ENCODE results near the gene GP5.

The GP5 gene

DNA sequence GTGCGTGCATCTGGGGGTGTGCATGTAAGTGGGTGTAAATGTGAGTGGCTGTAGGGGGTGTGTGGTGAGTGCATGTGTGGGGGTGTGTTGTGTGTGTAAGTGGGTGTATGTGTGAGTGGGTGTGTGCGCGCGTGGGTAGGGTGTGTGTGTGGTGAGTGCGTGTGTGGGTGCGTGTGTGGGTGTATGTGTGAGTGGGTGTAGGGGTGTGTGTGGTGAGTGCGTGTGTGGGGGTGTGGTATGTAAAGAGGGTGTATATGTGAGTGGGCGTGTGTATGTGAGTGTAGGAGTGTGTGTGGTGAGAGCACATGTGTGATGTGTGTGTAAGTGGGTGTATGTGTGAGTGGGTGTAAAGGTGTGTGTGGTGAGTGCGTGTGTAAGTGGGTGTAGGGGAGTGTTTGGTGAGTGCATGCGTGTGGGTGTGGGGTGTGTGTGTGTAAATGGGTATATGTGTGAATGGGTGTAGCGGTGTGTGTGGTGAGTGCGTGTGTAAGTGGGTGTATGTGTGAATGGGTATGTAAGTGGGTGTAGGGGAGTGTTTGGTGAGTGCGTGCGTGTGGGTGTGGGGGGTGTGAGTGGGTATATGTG, 47.0 kb downstream of the GP5 start:
- no peak overlapping the region for H3K9ac ChIP-seq (ENCODE audit: low read length)
- no peak overlapping the region for H3K4me3 ChIP-seq (ENCODE audit: low read length)
- no peak overlapping the region for H3K27ac ChIP-seq (ENCODE audit: low read depth, low read length)
- H3K4me1 ChIP-seq (ENCODE audit: control insufficient read depth, insufficient read depth, low read length), result no peaks in the 10 kb centered on the region
- H3K27me3 ChIP-seq (ENCODE audit: control insufficient read depth, insufficient read depth, low read length), result no peaks in the 10 kb centered on the region
- H3K36me3 ChIP-seq (ENCODE audit: control insufficient read depth, insufficient read depth, low read length), result no peaks in the 10 kb centered on the region

DNA sequence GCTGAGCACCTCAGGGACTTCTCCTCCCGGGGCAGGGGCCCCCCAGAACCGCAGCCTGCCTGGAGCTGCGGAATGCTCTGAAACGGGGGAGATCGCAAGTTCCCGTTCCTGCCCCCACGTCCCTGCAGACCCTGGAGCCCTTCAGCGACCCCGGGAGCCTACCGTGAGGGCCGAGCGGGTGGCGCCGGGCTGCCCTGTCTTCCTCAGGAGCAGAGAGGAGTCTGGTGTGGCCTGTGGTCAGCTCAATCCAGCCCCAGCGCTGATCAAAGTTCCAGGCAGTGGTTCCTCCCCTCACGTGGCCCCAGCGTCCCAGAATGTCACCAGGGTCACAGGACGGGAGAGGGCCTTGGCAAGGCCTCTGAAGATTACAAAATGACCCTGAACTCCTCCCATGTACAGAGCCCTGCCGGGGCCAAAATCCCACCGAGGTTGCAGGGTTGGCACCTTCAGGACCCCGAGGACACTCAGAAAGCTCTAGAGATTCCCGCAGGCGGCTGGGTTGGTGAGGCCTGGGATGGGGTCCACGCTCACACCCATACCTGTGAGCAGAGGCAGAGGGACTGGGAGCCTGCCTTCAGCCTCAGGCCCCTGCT, 47.9 kb downstream of the GP5 start, which contains the start of gene CPN2:
CPN2 (minus strand) TSS at position 249 of the 593 bp plus-strand sequence. CDS start 8,626 bp downstream, outside the sequence.
- Histone ChIP-seq H3K4me1 (ENCODE audit: control insufficient read depth, insufficient read depth, low read length) (no peaks in the 10 kb centered on the region), H3K4me3 (ENCODE audit: low read length) (no peak within 1 kb of the TSS), H3K9ac (ENCODE audit: low read length) (no peak within 1 kb of the TSS), H3K27ac (ENCODE audit: low read depth, low read length) (no peak within 1 kb of the TSS), H3K27me3 (ENCODE audit: control insufficient read depth, insufficient read depth, low read length) (no peaks in the 10 kb centered on the region), H3K36me3 (ENCODE audit: control insufficient read depth, insufficient read depth, low read length) (no peaks in the 10 kb centered on the region)

DNA sequence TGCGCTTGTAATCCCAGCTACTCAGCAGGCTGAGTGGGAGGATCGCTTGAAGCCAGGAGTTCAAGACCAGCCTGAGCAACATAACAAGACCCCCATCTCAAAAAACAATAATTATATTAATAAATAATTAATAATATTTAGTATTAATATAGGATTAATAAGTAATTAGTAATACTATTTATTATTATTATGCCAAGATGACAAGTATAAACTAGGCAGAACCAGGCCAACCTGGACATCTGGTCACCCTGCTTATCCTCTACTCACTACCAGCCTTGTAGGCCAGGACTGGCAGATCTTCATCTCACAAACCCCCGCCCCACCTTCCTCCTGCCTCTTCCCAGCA, 48.4 kb downstream of the GP5 start:
- no peaks in the 10 kb centered on the region for H3K4me1 ChIP-seq (ENCODE audit: control insufficient read depth, insufficient read depth, low read length)
- no peak overlapping the region for H3K4me3 ChIP-seq (ENCODE audit: low read length)
- no peaks in the 10 kb centered on the region for H3K27me3 ChIP-seq (ENCODE audit: control insufficient read depth, insufficient read depth, low read length)
- H3K27ac ChIP-seq (ENCODE audit: low read depth, low read length), result no peak overlapping the region
- H3K9ac ChIP-seq (ENCODE audit: low read length), result no peak overlapping the region
- H3K36me3 ChIP-seq (ENCODE audit: control insufficient read depth, insufficient read depth, low read length), result no peaks in the 10 kb centered on the region

DNA sequence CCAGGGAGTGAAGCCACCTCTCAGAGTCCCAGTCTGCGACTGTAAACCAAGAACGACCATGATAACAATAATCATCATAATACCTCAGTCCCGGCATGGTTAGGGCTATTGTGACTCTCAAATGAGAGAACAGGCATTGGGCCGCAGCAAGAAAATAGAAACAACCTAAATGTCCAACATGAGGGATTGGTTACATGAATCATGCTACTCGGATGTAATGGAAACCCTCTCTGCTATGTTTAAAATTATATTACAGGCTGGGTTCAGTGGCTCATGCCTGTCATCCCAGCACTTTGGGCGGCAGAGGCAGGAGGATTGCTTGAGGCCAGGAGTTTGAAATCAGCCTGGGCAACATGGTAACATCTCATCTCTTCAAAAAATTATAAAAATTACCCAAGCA, 50.7 kb downstream of the GP5 start:
- H3K4me3 ChIP-seq (ENCODE audit: low read length), result no peak overlapping the region
- H3K27me3 ChIP-seq (ENCODE audit: control insufficient read depth, insufficient read depth, low read length), result no peaks in the 10 kb centered on the region
- no peaks in the 10 kb centered on the region for H3K36me3 ChIP-seq (ENCODE audit: control insufficient read depth, insufficient read depth, low read length)
- no peaks in the 10 kb centered on the region for H3K4me1 ChIP-seq (ENCODE audit: control insufficient read depth, insufficient read depth, low read length)
- H3K27ac ChIP-seq (ENCODE audit: low read depth, low read length), result no peak overlapping the region
- no peak overlapping the region for H3K9ac ChIP-seq (ENCODE audit: low read length)

DNA sequence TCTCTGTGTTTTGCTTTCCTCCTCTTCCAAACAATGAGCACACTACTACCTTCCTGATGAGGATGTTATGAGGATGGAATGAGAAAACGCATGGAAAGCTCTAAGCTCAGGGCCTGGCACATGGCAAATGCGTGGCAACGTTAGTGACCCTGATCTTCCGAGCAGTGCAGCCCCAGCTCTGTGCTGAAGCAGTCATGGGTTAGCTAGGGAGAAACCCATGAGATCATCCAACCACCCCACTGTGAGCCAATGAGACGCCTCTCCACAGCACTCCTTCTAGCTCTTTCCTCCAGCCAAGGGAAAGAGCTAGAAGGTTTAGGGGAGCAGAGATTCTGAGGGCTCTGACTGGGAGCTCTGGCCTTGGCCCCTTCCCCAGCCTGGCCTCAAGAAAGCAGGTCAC, 52.4 kb downstream of the GP5 start:
- no peaks in the 10 kb centered on the region for H3K4me1 ChIP-seq (ENCODE audit: control insufficient read depth, insufficient read depth, low read length)
- no peak overlapping the region for H3K4me3 ChIP-seq (ENCODE audit: low read length)
- no peaks in the 10 kb centered on the region for H3K27me3 ChIP-seq (ENCODE audit: control insufficient read depth, insufficient read depth, low read length)
- H3K9ac ChIP-seq (ENCODE audit: low read length), result no peak overlapping the region
- H3K27ac ChIP-seq (ENCODE audit: low read depth, low read length), result no peak overlapping the region
- H3K36me3 ChIP-seq (ENCODE audit: control insufficient read depth, insufficient read depth, low read length), result no peaks in the 10 kb centered on the region

DNA sequence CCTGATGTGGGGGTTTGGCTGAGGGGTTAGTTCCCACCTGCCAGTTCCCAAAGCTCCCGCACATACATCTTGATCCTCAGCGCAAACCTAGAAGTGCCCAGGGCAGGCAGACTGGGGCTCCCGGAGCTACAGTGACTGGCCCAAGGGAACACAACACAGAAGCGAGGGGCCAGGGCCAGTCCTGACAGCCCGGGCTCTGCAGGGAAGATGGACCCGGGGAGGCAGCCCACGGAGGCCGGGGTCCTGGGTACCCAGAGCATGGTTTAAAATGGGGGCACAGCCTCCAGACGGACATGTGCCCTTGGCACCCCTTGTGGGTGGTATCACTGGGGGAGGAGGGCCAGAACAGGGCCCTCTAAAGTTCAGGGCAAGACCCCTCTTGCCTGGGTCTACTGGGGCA, 53.0 kb downstream of the GP5 start:
- Histone ChIP-seq H3K36me3 (ENCODE audit: control insufficient read depth, insufficient read depth, low read length) (no peaks in the 10 kb centered on the region), H3K9ac (ENCODE audit: low read length) (no peak overlapping the region), H3K4me3 (ENCODE audit: low read length) (no peak overlapping the region), H3K4me1 (ENCODE audit: control insufficient read depth, insufficient read depth, low read length) (no peaks in the 10 kb centered on the region), H3K27me3 (ENCODE audit: control insufficient read depth, insufficient read depth, low read length) (no peaks in the 10 kb centered on the region), H3K27ac (ENCODE audit: low read depth, low read length) (no peak overlapping the region)

Measured in rectal smooth muscle tissue (tissue), 1 donor.